H1 (cell line): ENCODE data around the gene SEMA5B. TPM values are rescaled to one million over a fixed set of nuclear protein-coding genes. Genes with fewer than 3 reads are reported as not detected.

Source experiments
- CTCF ChIA-PET: fragments of 300-600 bp; sonication (Branson Sonifier 250); formaldehyde crosslinking; loops from one replicate; lab custom pipeline; 2021; ENCODE audit not compliant: partially characterized antibody; lab: Charles Lee
- POLR2A ChIA-PET: fragments of 300-600 bp; sonication (Branson Sonifier 250); formaldehyde crosslinking; loops from one replicate; lab custom pipeline; 2021; ENCODE audit warnings: inconsistent platforms; ENCODE audit not compliant: partially characterized antibody; lab: Charles Lee
- DNase-seq, 2 experiments: peaks; one replicate each; pipeline versions ENCODE4 v3.0.0 to v3.0.0-alpha.2; 2010 to 2022; ENCODE audit warnings: low spot score in 2 of 2, low read depth in 1 of 2, mixed read lengths in 1 of 2
- FAIRE-seq: peaks from 2 replicates; lab custom pipeline; 2011; peaks lifted over from hg19 to GRCh38; lab: Jason Lieb, UNC
- H2AFZ ChIP-seq: 2 replicates; pipeline ENCODE4 v1.8.1; 2012; ENCODE audit warnings: low read length, inconsistent platforms
- H2AK5ac ChIP-seq: 2 replicates; pipeline ENCODE4 v1.6.1; 2013; ENCODE audit warnings: low read depth, low read length
- H2BK120ac ChIP-seq: replicated peaks from 2 replicates; pipeline ENCODE3; 2013; ENCODE audit warnings: low read depth, low read length, inconsistent platforms
- H2BK12ac ChIP-seq: 2 replicates; pipeline ENCODE4 v1.6.1; 2013; ENCODE audit warnings: low read depth, low read length
- H2BK15ac ChIP-seq: 2 replicates; pipeline ENCODE4 v1.6.1; 2013; ENCODE audit warnings: low read length
- H2BK20ac ChIP-seq: 2 replicates; pipeline ENCODE4 v1.6.1; 2013; ENCODE audit warnings: low read length
- H2BK5ac ChIP-seq: 2 replicates; pipeline ENCODE4 v1.6.1; 2013; ENCODE audit warnings: low read depth, low read length
- H3K14ac ChIP-seq: 2 replicates; pipeline ENCODE4 v1.6.1; 2013; ENCODE audit warnings: inconsistent platforms; ENCODE audit not compliant: insufficient read length
- H3K18ac ChIP-seq: 2 replicates; pipeline ENCODE4 v1.6.1; 2013; ENCODE audit warnings: low read length; ENCODE audit errors: extremely low read depth
- H3K23ac ChIP-seq: 2 replicates; pipeline ENCODE4 v1.6.1; 2013; ENCODE audit warnings: inconsistent platforms; ENCODE audit not compliant: insufficient read length
- H3K23me2 ChIP-seq: 2 replicates; pipeline ENCODE4 v1.6.1; 2013; ENCODE audit warnings: low read depth, low read length
- H3K27ac ChIP-seq: 2 replicates; pipeline ENCODE4 v1.6.1; 2011; ENCODE audit warnings: low read depth, low read length, inconsistent platforms
- H3K27me3 ChIP-seq, 4 experiments: replicated peaks in 1 of 4; 1 replicate in 1 of 4; 2 replicates in 3 of 4; pipeline versions ENCODE4 v1.6.1 to v1.8.1; 2011 to 2013; ENCODE audit warnings: low read length in 3 of 4, mild to moderate bottlenecking in 3 of 4, inconsistent platforms in 2 of 4, mixed read lengths in 2 of 4, moderate library complexity in 1 of 4; ENCODE audit not compliant: control insufficient read depth in 3 of 4, insufficient read depth in 3 of 4; ENCODE audit errors: extremely low read depth in 1 of 4
- H3K36me3 ChIP-seq, 4 experiments: 2 replicates each; pipeline versions ENCODE4 v1.6.1 to v1.8.1; 2011 to 2013; ENCODE audit warnings: mild to moderate bottlenecking in 4 of 4, low read length in 3 of 4, moderate library complexity in 2 of 4, control low read depth in 1 of 4, inconsistent platforms in 1 of 4; ENCODE audit not compliant: insufficient read depth in 4 of 4, control insufficient read depth in 2 of 4
- H3K4ac ChIP-seq: replicated peaks from 2 replicates; pipeline ENCODE3; 2013; ENCODE audit warnings: low read length, low read depth, mixed read lengths, inconsistent platforms; ENCODE audit not compliant: insufficient read length
- H3K4me1 ChIP-seq, 4 experiments: replicated peaks in 1 of 4; 1 replicate in 1 of 4; 2 replicates in 3 of 4; pipeline versions ENCODE4 v1.6.1 to v1.8.1; 2011 to 2013; ENCODE audit warnings: low read length in 3 of 4, inconsistent platforms in 2 of 4, mixed read lengths in 1 of 4; ENCODE audit not compliant: insufficient read depth in 4 of 4, control insufficient read depth in 3 of 4
- H3K4me2 ChIP-seq, 2 experiments: 2 replicates each; pipeline versions ENCODE4 v1.6.1 to v1.8.1; 2011 to 2013; ENCODE audit warnings: low read depth in 2 of 2, low read length in 2 of 2, control low read depth in 1 of 2, inconsistent platforms in 1 of 2, mild to moderate bottlenecking in 1 of 2; ENCODE audit not compliant: insufficient read depth in 1 of 2
- H3K4me3 ChIP-seq, 4 experiments: fragments of 200-600, 300-600 bp in 1 of 4; sonication (generic), shearing (Covaris generic), sonication (Bioruptor Twin) in 1 of 4; 2 replicates each; pipeline versions ENCODE4 v1.5.1 to v1.8.1; 2011 to 2016; ENCODE audit warnings: low read length in 4 of 4, low read depth in 3 of 4, control low read depth in 2 of 4, inconsistent platforms in 2 of 4, mild to moderate bottlenecking in 2 of 4, mixed read lengths in 1 of 4, moderate library complexity in 1 of 4; ENCODE audit not compliant: insufficient read depth in 2 of 4; ENCODE audit errors: extremely low read depth in 1 of 4
- H3K56ac ChIP-seq: replicated peaks from 2 replicates; pipeline ENCODE3; 2013; ENCODE audit warnings: low read depth, mild to moderate bottlenecking, mixed read lengths, low read length, inconsistent platforms; ENCODE audit not compliant: insufficient read length
- H3K79me1 ChIP-seq: 2 replicates; pipeline ENCODE4 v1.6.1; 2013; ENCODE audit warnings: low read depth, low read length, control low read depth
- H3K79me2 ChIP-seq, 2 experiments: 2 replicates each; pipeline versions ENCODE4 v1.6.1 to v1.8.1; 2012 to 2013; ENCODE audit warnings: low read length in 2 of 2, mild to moderate bottlenecking in 2 of 2, inconsistent platforms in 1 of 2; ENCODE audit not compliant: insufficient read depth in 2 of 2, control insufficient read depth in 1 of 2
- H3K9ac ChIP-seq, 4 experiments: replicated peaks in 1 of 4; 1 replicate in 1 of 4; 2 replicates in 3 of 4; pipeline versions ENCODE4 v1.6.1 to v1.8.1; 2011 to 2013; ENCODE audit warnings: low read depth in 3 of 4, low read length in 3 of 4, control low read depth in 2 of 4, mild to moderate bottlenecking in 2 of 4, moderate library complexity in 2 of 4, inconsistent platforms in 1 of 4; ENCODE audit errors: extremely low read depth in 1 of 4
- H3K9me3 ChIP-seq, 2 experiments: 2 replicates each; pipeline versions ENCODE4 v1.6.1 to v1.8.1; 2012 to 2013; ENCODE audit warnings: mild to moderate bottlenecking in 2 of 2, moderate library complexity in 2 of 2, control low read depth in 1 of 2, inconsistent platforms in 1 of 2, low read depth in 1 of 2, low read length in 1 of 2, mixed read lengths in 1 of 2; ENCODE audit not compliant: insufficient read depth in 2 of 2
- H4K20me1 ChIP-seq, 2 experiments: replicated peaks in 1 of 2; 2 replicates each; pipeline versions ENCODE3 to v1.8.1; 2011 to 2013; ENCODE audit warnings: inconsistent platforms in 2 of 2, low read length in 2 of 2, mild to moderate bottlenecking in 1 of 2; ENCODE audit not compliant: insufficient read depth in 2 of 2, control insufficient read depth in 1 of 2
- H4K5ac ChIP-seq: 2 replicates; pipeline ENCODE4 v1.6.1; 2013; ENCODE audit warnings: low read length, low read depth, mixed read lengths, inconsistent platforms; ENCODE audit not compliant: insufficient read length
- H4K8ac ChIP-seq: 2 replicates; pipeline ENCODE4 v1.8.0; 2013; ENCODE audit warnings: mild to moderate bottlenecking, moderate library complexity, low read length, inconsistent platforms; ENCODE audit not compliant: insufficient read depth; ENCODE audit errors: extremely low read depth
- H4K91ac ChIP-seq: replicated peaks from 2 replicates; pipeline ENCODE3; 2013; ENCODE audit warnings: low read length, mixed read lengths, inconsistent platforms; ENCODE audit not compliant: insufficient read length
- ASH2L ChIP-seq: fragments of 200-600, 300-600 bp; sonication (generic); IDR thresholded peaks from one replicate; pipeline ENCODE4 v1.7.1; 2017; ENCODE audit warnings: low read length
- ATF3 ChIP-seq: IDR thresholded peaks from 2 replicates; pipeline ENCODE4 v1.6.1; 2011; ENCODE audit warnings: low read depth, mild to moderate bottlenecking, low read length; ENCODE audit not compliant: insufficient read depth
- EGR1 ChIP-seq: IDR thresholded peaks from 2 replicates; pipeline ENCODE4 v1.6.1; 2011; ENCODE audit warnings: low read depth, low read length, borderline replicate concordance
- HDAC6 ChIP-seq: IDR thresholded peaks from one replicate; pipeline ENCODE4 v1.7.1; 2012; ENCODE audit warnings: low read depth, mild to moderate bottlenecking, inconsistent platforms, low read length, moderate library complexity
- NANOG ChIP-seq: IDR thresholded peaks from 2 replicates; pipeline ENCODE4 v1.6.1; 2011; ENCODE audit warnings: low read length, low read depth, mild to moderate bottlenecking, inconsistent platforms; ENCODE audit not compliant: insufficient read depth, poor library complexity, severe bottlenecking
- SIX5 ChIP-seq: IDR thresholded peaks from 2 replicates; pipeline ENCODE4 v1.6.1; 2011; ENCODE audit warnings: mild to moderate bottlenecking, low read depth, low read length
- TBP ChIP-seq: IDR thresholded peaks from 2 replicates; pipeline ENCODE4 v1.6.1; 2011; ENCODE audit warnings: low read depth, low read length, improper control_type of control experiment
- WGBS, 2 experiments: shearing (Covaris generic) in 1 of 2; methylation state at CpG; one replicate each; pipeline versions ENCODE4 v1.1.6 to v1.1.7; 2013 to 2015; ENCODE audit warnings: low lambda C conversion rate in 2 of 2, mixed read lengths in 2 of 2, inconsistent platforms in 1 of 2, low coverage in 1 of 2, missing lambda C conversion rate in 1 of 2; ENCODE audit not compliant: insufficient replicate concordance in 2 of 2, insufficient coverage in 1 of 2, insufficient read length in 1 of 2; ENCODE audit errors: extremely low coverage in 1 of 2, missing lambda C conversion rate in 1 of 2; 5-methylcytosine and 5-hydroxymethylcytosine counted together
- polyA plus RNA-seq, 7 experiments: library from polyadenylated mRNA; depleted of rRNA in 3 of 7; stranded (reverse) in 5 of 7; unstranded in 2 of 7; fragments of >200 nt in 5 of 7; fragments of 200-250 nt in 2 of 7; gene quantifications; 1 replicate in 5 of 7; 2 replicates in 1 of 7; 4 replicates in 1 of 7; pipeline versions ENCODE4 v1.2.1 to v1.2.3, GENCODE V29; 2011 to 2013; ENCODE audit warnings: missing spikeins in 2 of 7, mixed read lengths in 2 of 7
- total RNA-seq: library from RNA; stranded (reverse); fragmentation: NEBNext Ultra II Directional; extraction: Animal tissue kit (Norgen Biotek cat#: 25700); gene quantifications from 2 replicates; pipeline ENCODE4 v1.2.1, GENCODE V29; 2021

SEMA5B gene
- total and polyA plus RNA-seq, 2 of the 8 experiments (the other 6 are each of a cell fraction or from before 2014, with no cell fraction given): 13.1 to 22.4 TPM

- Histone ChIP-seq H3K23ac (no peak overlapping the region), H4K8ac (no peak overlapping the region), H3K27me3 (no peaks in the 10 kb centered on the region), H4K5ac (no peak overlapping the region), H2BK5ac (no peak overlapping the region), H3K4me2 (no peak overlapping the region), H3K23me2 (no peaks in the 10 kb centered on the region), H3K27ac (no peak overlapping the region), H3K4me1 (peaks cover 0 to 10% (median 5%) of the 10 kb centered on the region in 4 experiments; a peak in 6 of 7 replicates), H2AFZ (no peak overlapping the region), H3K18ac (no peak overlapping the region), H2BK120ac (no peak overlapping the region), H3K36me3 (no peaks in the 10 kb centered on the region), H2BK12ac (no peak overlapping the region), H2BK15ac (no peak overlapping the region), H3K9ac (no peak overlapping the region), H3K4ac (no peak overlapping the region), H3K9me3 (no peaks in the 10 kb centered on the region), H3K56ac (no peak overlapping the region), H3K79me2 (no peaks in the 10 kb centered on the region), H3K14ac (no peak overlapping the region), H3K79me1 (no peaks in the 10 kb centered on the region), H4K91ac (no peak overlapping the region), H2AK5ac (no peak overlapping the region), H4K20me1 (no peaks in the 10 kb centered on the region), H3K4me3 (no peak overlapping the region), H2BK20ac (no peak overlapping the region)
- TF ChIP-seq EGR1: no peak
- no peak for TF ChIP-seq TBP
- no peak for TF ChIP-seq HDAC6
- TF ChIP-seq SIX5: no peak
- TF ChIP-seq ATF3: no peak
- no peak for TF ChIP-seq ASH2L
- no peak for TF ChIP-seq NANOG
- ChIA-PET CTCF (interaction anchor here (0.6 to 1.1 kb wide), 3 partner anchors 8 to 1317 kb away, joined by 3 read pairs; no protein-coding TSS in a partner anchor), POLR2A (no interaction called here)
- DNase-seq (no peak), FAIRE-seq (no peak)
- WGBS, 2 experiments: 87% methylated on average over 4 of the region's 4 CpGs; no CpG with 5 or more reads in 1 of the 2 experiments
Observed at GRCh38 chr3:122886946-122887345, 140.6 kb downstream of the SEMA5B start.
